Gastrocnemius medialis (tissue), 4 donors: ENCODE results near the gene IFNB1. TPM values are rescaled to one million over a fixed set of nuclear protein-coding genes. Genes with fewer than 3 reads are reported as not detected.

Source experiments
- ATAC-seq, 2 donors: fragments of 150-250 bp; one replicate each; pipeline ENCODE4 v1.9.1; 2016
- DNase-seq, 2 donors: peaks; one replicate each; pipeline ENCODE4 v3.0.0-alpha.2; 2019
- H3K27ac ChIP-seq, 4 donors: fragments of 200-600 bp; sonication (generic); 1 replicate in 1 of 4; 2 replicates in 3 of 4; pipeline ENCODE4 v1.5.1; 2016 to 2018; ENCODE audit warnings: mild to moderate bottlenecking in 2 of 4, moderate library complexity in 1 of 4
- H3K27me3 ChIP-seq, 3 donors: fragments of 200-600 bp; sonication (generic) in 2 of 3; 1 replicate in 1 of 3; 2 replicates in 2 of 3; pipeline versions ENCODE4 v1.5.1 to v1.6.0; 2016 to 2019; ENCODE audit warnings: mild to moderate bottlenecking in 1 of 3, moderate library complexity in 1 of 3
- H3K36me3 ChIP-seq, 2 donors: fragments of 200-600 bp; sonication (generic) in 1 of 2; one replicate each; pipeline ENCODE4 v1.5.1; 2017 to 2018
- H3K4me1 ChIP-seq, 2 donors: fragments of 200-600 bp; sonication (generic) in 1 of 2; one replicate each; pipeline ENCODE4 v1.5.1; 2016 to 2017; ENCODE audit warnings: mild to moderate bottlenecking in 2 of 2
- H3K4me3 ChIP-seq, 4 donors: fragments of 200-600 bp; sonication (generic) in 3 of 4; 1 replicate in 1 of 4; 2 replicates in 3 of 4; pipeline ENCODE4 v1.5.1; 2016 to 2019; ENCODE audit warnings: mild to moderate bottlenecking in 2 of 4
- H3K9me3 ChIP-seq, 3 donors: fragments of 200-600 bp; sonication (generic) in 2 of 3; 1 replicate in 1 of 3; 2 replicates in 2 of 3; pipeline ENCODE4 v1.5.1; 2016 to 2019
- POLR2A ChIP-seq, 2 donors: fragments of 450-650 bp; IDR thresholded peaks; one replicate each; pipeline ENCODE4 v1.6.1; 2017; ENCODE audit warnings: antibody characterized with exemption in 2 of 2, mild to moderate bottlenecking in 2 of 2, moderate library complexity in 2 of 2
- in situ Hi-C, 4 donors: fragments of 200-750 bp; cut with MboI; loops; one replicate each; pipeline versions ENCODE4 v1.15.0 to v1.8.0; 2017; ENCODE audit warnings: low sequenced_read_pairs in 4 of 4
- intact Hi-C: fragments of 100-400 bp; cut with DNase I; formaldehyde crosslinking; loops from one replicate; pipeline ENCODE4 v1.15.1; 2023; ENCODE audit warnings: low total_unique reads
- total RNA-seq, 4 donors: library from RNA; depleted of rRNA; stranded (reverse); fragments of >200 nt; gene quantifications; one replicate each; pipeline versions ENCODE4 v1.1.0 to v1.2.3, GENCODE V29; 2016
- TF ChIP-seq, protein P1 (sequence below), 5 experiments: fragments of 450-650 bp in 3 of 5; fragments of 200-600 bp in 2 of 5; sonication (generic) in 2 of 5; IDR thresholded peaks in 4 of 5; conservative IDR thresholded peaks in 1 of 5; 1 replicate in 4 of 5; 2 replicates in 1 of 5; pipeline ENCODE4 v1.5.1; 2016 to 2019; ENCODE audit warnings: antibody characterized with exemption in 5 of 5, mild to moderate bottlenecking in 3 of 5, moderate library complexity in 3 of 5

The IFNB1 gene
- total RNA-seq, 4 donors from 2014 or later, result not detected

DNA sequence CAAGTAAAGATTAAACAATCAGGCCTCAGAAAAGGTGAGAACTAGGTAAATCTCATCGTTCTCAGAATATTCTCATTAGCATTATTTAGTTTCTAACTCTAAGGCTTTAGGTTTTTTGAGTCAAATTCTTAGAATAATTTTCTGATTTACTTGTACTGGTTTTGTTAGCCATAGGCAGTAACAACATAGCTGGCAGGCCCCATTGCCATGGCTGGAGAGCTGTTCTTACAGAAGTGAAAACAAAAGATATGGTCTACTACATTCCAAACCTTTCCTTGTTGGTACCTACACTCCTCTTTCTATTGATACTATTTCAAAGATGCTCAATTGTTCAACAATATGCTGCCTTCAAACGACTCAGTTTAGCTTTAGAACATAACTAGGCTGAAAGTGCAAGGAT, 36.6 kb upstream of the IFNB1 start:
- Histone ChIP-seq H3K27ac (no peak overlapping the region), H3K4me1 (no peaks in the 10 kb centered on the region), H3K9me3 (no peaks in the 10 kb centered on the region), H3K27me3 (no peaks in the 10 kb centered on the region), H3K4me3 (no peak overlapping the region), H3K36me3 (no peaks in the 10 kb centered on the region)
- intact Hi-C loops, result loop anchor here (5.0 kb wide), 2 partner anchors 172 to 227 kb away; no protein-coding TSS in a partner anchor
- DNase-seq, result no peak
- no peak for ATAC-seq
- in situ Hi-C loops, result loop anchor here (5.0 to 25.0 kb wide), 7 partner anchors 227 to 1627 kb away; no protein-coding TSS in a partner anchor
- TF ChIP-seq, protein P1, sequence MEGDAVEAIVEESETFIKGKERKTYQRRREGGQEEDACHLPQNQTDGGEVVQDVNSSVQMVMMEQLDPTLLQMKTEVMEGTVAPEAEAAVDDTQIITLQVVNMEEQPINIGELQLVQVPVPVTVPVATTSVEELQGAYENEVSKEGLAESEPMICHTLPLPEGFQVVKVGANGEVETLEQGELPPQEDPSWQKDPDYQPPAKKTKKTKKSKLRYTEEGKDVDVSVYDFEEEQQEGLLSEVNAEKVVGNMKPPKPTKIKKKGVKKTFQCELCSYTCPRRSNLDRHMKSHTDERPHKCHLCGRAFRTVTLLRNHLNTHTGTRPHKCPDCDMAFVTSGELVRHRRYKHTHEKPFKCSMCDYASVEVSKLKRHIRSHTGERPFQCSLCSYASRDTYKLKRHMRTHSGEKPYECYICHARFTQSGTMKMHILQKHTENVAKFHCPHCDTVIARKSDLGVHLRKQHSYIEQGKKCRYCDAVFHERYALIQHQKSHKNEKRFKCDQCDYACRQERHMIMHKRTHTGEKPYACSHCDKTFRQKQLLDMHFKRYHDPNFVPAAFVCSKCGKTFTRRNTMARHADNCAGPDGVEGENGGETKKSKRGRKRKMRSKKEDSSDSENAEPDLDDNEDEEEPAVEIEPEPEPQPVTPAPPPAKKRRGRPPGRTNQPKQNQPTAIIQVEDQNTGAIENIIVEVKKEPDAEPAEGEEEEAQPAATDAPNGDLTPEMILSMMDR (IDR thresholded peaks at IDR 0.05 in 4 of 5, conservative IDR thresholded peaks at IDR 0.05 in 1 of 5), result no peak
- no peak for TF ChIP-seq POLR2A (IDR thresholded peaks at IDR 0.05)

GRCh38 chr9:21110708-21111576, 33.2 kb upstream of the IFNB1 start:
- Histone ChIP-seq H3K27ac (no peak overlapping the region), H3K9me3 (no peaks in the 10 kb centered on the region), H3K4me3 (no peak overlapping the region), H3K4me1 (no peaks in the 10 kb centered on the region), H3K36me3 (no peaks in the 10 kb centered on the region), H3K27me3 (no peaks in the 10 kb centered on the region)
- DNase-seq (no peak), ATAC-seq (peak; percentile 54 to 84)
- TF ChIP-seq, protein P1 (IDR thresholded peaks at IDR 0.05 in 4 of 5, conservative IDR thresholded peaks at IDR 0.05 in 1 of 5), result peak; percentile 37 to 80 (median 70)
- TF ChIP-seq POLR2A (IDR thresholded peaks at IDR 0.05), result no peak
- in situ Hi-C loops (loop anchor here (5.0 to 25.0 kb wide), 7 partner anchors 224 to 1624 kb away; no protein-coding TSS in a partner anchor), intact Hi-C loops (loop anchor here (5.0 kb wide), 2 partner anchors 169 to 224 kb away; no protein-coding TSS in a partner anchor)

DNA sequence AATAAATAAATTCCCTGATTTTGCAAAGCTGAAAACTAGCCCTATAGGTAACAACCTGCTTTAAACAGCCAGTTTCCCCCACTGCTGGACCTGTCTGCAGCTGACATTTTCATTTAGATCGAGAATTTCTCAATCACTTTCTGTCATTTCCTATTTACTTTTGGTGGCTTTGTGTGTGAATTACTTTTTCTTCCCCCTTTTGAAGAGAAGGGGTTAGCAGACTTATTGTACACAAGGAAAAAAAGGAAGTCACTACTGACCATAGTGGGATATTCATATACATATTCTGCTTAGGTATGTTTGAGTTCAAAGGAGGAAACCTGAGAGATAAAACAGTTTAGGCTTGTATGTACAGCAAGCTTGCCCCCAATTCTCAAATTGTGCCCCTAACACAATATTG, 27.0 kb upstream of the IFNB1 start:
- Histone ChIP-seq H3K36me3 (no peaks in the 10 kb centered on the region), H3K9me3 (no peaks in the 10 kb centered on the region), H3K4me3 (no peak overlapping the region), H3K4me1 (no peaks in the 10 kb centered on the region), H3K27ac (no peak overlapping the region), H3K27me3 (no peaks in the 10 kb centered on the region)
- TF ChIP-seq POLR2A (IDR thresholded peaks at IDR 0.05), result no peak
- TF ChIP-seq, protein P1 (IDR thresholded peaks at IDR 0.05 in 4 of 5, conservative IDR thresholded peaks at IDR 0.05 in 1 of 5), result no peak
- intact Hi-C loops, result no loop called here
- in situ Hi-C loops, result loop anchor here in 3 of 4 donors (25.0 kb wide), 3 partner anchors 217 to 1617 kb away; no protein-coding TSS in a partner anchor
- DNase-seq, result no peak
- ATAC-seq, result no peak

GRCh38 chr9:21102305-21102704, 24.6 kb upstream of the IFNB1 start:
- Histone ChIP-seq H3K4me3 (no peak overlapping the region), H3K4me1 (no peaks in the 10 kb centered on the region), H3K27ac (no peak overlapping the region), H3K9me3 (no peaks in the 10 kb centered on the region), H3K27me3 (no peaks in the 10 kb centered on the region), H3K36me3 (no peaks in the 10 kb centered on the region)
- intact Hi-C loops (no loop called here), in situ Hi-C loops (loop anchor here in 3 of 4 donors (25.0 kb wide), 3 partner anchors 215 to 1615 kb away; no protein-coding TSS in a partner anchor)
- ATAC-seq (no peak), DNase-seq (no peak)
- TF ChIP-seq, protein P1 (IDR thresholded peaks at IDR 0.05 in 4 of 5, conservative IDR thresholded peaks at IDR 0.05 in 1 of 5), result no peak
- TF ChIP-seq POLR2A (IDR thresholded peaks at IDR 0.05), result no peak
